Measurements from ENCODE around the gene NKX2-3.

The NKX2-3 gene

GRCh38 chr10:99526861-99527504, 5.8 kb upstream of the NKX2-3 start:
- no peak for DNase-seq

- no peak for DNase-seq
Measured at GRCh38 chr10:99527526-99528493, 4.9 kb upstream of the NKX2-3 start.

DNA sequence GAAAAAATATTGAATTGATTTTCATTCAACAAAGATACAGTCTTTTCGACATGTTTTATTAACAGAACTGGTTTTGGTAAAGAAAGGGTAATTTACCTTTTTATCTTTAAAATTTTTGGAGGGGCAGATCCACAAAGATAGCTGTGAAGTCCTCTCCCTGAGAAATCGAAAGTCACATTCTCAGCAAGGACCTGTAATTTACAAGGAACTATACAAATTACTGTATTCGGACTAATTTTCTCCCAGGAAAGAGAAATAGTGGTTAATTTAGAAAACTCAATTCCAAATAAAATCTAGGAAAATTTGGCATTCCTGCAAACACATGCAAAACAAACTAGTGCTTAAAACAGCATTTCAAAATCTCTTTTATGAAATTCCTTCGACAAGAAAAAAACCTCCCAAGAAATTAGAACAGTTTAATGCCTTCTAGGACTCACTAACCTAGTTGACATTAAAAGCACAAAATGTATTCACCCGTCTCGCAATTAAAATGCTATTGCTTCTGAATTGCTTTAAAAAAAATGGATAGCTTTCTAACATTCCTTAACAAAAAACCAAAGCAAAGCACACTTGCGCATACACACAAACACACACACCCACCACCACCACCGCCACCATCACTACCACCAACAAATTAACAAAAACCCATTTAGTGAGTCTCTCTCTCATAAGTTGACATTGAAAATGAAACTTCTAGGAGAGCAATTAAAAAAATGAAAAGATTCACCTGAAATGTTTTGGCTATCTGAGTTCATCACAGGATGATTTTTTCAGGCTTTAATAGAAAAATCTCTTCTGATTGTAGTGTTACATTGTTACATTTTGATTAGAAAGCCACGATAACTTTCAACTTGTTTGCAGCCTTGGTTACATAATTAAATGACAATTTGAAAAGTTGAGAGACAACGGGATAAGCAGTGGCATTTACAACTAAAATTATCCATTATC, 4.0 kb upstream of the NKX2-3 start:
- DNase-seq = no peak

GRCh38 chr10:99529591-99530107, 3.1 kb upstream of the NKX2-3 start:
- DNase-seq = no peak

DNA sequence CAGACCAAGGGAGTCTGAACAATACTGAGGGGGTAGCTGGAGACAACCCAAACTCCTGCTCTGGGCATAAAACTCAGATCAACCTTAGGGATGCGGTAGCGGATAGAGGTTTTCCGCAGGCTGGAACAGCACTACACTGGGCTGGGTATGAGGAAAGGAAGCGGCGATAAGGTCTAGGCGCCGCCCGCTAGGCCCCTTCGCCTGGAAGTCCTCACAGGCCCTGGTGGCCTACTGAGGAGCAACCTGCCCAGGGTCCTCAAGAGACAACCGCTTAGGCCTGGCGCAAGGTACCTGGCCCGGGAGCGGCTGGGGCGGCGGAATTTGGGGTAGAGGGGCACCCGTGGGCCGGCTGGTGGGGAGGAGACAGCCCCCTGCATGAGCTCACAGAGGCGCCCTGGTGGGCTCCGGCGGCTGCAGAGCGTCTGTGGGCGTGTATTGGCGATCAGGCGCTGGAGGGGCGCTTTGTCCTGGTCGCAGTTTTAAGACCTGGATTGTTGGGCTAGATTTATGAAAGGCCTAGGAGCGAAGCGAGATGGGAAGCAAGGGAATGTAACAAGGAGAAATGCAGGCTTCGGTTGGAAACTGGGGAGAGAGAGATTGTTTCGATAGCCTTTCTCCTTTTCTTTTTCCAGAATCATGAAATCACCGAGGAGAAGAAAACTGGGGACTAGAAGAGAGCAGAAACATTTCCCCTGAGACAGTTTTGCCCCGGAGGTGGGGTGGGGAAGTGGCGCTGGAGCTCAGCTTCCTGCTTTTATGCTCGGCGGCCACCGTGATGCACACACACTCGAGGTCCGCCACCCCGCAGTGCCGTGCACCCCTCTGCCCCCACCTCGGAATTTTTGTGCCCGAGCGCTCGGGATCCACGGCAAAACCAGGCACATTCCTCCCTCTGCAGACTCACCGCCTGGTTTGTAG, 2.4 kb upstream of the NKX2-3 start:
- DNase-seq = no peak

GRCh38 chr10:99531026-99531695, 1.6 kb upstream of the NKX2-3 start:
- DNase-seq = no peak

DNA sequence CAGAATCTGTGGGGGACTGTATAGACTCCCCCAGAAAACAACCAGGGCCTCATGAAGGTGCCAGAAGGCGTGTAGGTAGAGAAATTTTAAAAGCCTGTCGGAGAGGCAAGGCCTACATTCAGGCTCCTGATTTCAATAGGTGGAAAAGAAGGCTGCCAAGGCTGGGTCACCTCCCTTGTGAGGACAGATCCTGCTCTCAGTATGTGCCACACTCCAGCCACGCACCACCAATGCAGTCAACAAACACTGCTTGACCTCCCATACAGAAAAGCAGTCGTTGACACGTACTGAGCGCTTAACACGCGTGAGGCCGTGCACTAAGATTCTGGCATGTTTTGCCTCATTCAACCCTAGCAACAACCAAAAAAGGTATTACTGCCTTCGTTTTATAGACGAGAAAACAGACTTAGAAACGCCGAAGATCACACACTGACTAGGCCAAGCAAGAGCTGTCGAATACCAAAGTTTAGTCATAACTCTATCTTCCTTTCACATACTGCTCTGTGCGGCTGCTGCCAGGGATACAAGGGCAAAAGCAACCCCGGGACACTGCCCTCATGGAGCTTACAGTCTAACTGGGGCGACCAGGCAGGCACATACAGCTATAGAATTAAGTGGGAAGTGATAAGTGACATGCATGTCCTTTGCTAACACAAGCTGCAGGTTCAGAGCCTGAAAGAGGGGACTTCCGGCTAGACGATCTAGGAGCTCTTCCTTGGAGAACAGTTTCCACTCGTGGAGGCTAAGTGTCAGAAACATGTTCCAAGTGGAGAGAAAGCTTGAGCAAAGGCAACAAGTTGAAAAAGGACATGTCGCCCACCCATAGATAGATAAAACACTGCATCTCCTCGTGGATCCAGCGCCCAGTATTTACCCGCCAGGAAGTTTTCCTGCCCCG, 797 bp upstream of the NKX2-3 start:
- no peak for DNase-seq

GRCh38 chr10:99533496-99534449, 1.0 kb downstream of the NKX2-3 start:
- DNase-seq = no peak

GRCh38 chr10:99534450-99534938, 1.8 kb downstream of the NKX2-3 start:
- no peak for DNase-seq

DNA sequence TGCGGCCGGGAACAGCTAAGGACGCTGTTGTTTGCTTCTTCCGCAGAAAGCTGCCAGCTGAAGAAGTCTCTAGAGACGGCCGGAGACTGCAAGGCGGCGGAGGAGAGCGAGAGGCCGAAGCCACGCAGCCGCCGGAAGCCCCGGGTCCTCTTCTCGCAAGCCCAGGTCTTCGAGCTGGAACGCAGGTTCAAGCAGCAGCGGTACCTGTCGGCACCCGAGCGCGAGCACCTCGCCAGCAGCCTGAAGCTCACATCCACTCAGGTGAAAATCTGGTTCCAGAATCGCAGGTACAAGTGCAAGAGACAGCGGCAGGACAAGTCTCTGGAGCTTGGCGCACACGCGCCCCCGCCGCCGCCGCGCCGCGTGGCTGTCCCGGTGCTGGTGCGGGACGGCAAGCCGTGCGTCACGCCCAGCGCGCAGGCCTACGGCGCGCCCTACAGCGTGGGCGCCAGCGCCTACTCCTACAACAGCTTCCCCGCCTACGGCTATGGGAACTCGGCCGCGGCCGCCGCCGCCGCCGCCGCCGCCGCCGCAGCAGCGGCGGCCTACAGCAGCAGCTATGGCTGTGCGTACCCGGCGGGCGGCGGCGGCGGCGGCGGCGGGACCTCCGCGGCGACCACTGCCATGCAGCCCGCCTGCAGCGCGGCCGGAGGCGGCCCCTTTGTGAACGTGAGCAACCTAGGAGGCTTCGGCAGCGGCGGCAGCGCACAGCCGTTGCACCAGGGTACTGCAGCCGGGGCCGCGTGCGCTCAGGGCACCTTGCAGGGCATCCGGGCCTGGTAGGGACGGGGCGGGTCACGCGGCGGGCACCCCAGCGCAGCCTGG, 2.4 kb downstream of the NKX2-3 start:
- DNase-seq = no peak

GRCh38 chr10:99535764-99536337, 3.1 kb downstream of the NKX2-3 start:
- DNase-seq = no peak

DNA sequence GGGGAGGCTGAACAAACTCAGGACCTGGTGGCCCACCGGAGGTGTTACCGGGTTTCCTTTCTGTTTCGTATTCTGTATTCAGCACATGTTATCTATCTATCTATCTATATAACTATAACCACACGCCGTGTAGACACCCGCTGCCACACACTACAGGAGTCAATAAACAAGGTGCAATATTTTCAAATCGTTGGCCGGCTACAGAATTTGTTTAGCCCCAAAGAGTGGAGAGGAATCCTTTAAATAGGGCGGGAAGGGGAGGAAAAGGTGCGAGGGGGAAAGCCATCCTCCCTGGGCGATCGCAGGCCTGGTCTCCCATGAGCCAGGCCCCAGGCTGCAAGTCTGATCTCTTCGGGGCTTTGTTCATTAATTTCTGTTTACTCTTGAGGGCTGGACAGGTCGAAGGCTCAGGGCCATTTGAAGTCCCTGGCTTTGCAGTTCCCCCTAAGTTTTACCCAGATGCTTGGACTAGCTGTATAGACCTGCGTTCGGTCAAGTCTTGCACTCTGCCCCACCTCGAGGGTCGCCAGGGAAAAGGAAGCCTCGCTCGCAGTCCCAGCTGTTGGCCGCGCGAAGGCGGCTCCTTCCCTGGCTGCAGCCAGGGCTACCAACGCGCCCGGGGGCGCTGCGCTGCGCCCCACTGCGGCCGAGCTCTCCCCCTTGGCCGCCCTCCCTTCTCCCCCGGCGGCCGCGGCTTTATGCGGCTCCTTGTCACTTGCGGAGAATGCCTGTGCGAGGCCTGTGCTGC, 3.8 kb downstream of the NKX2-3 start:
- DNase-seq = no peak

- no peak for DNase-seq
Measured at GRCh38 chr10:99537086-99537988, 4.6 kb downstream of the NKX2-3 start.

- DNase-seq = no peak
Measured at GRCh38 chr10:99537989-99538917, 5.5 kb downstream of the NKX2-3 start.
